Trophoblast cell (in vitro differentiated cells and primary cell): ENCODE results near the gene ADGRA3.
A peak's percentile ranks its signal among the peaks of the same experiment; 100 is the strongest.

Source experiments
- DNase-seq, 2 donors: peaks; one replicate each; pipeline ENCODE4 v3.0.0-alpha.2; 2016
- H2AFZ ChIP-seq: 2 replicates; pipeline ENCODE4 v1.6.1; 2013; ENCODE audit warnings: low read length, moderate library complexity, mild to moderate bottlenecking; ENCODE audit not compliant: insufficient read depth, poor library complexity
- H2AK5ac ChIP-seq: 2 replicates; pipeline ENCODE4 v1.6.1; 2013; ENCODE audit warnings: mild to moderate bottlenecking, low read length
- H2BK120ac ChIP-seq: 2 replicates; pipeline ENCODE4 v1.6.1; 2013; ENCODE audit warnings: low read length, mild to moderate bottlenecking, moderate library complexity; ENCODE audit not compliant: insufficient read depth, poor library complexity
- H2BK12ac ChIP-seq: 2 replicates; pipeline ENCODE4 v1.6.1; 2013; ENCODE audit warnings: mild to moderate bottlenecking, low read length, moderate library complexity
- H2BK5ac ChIP-seq: 2 replicates; pipeline ENCODE4 v1.6.1; 2013; ENCODE audit warnings: low read length, low read depth, moderate library complexity, mild to moderate bottlenecking; ENCODE audit not compliant: poor library complexity
- H3K14ac ChIP-seq: 2 replicates; pipeline ENCODE4 v1.6.1; 2013; ENCODE audit warnings: mild to moderate bottlenecking, low read length
- H3K18ac ChIP-seq: 2 replicates; pipeline ENCODE4 v1.6.1; 2013; ENCODE audit warnings: mild to moderate bottlenecking, low read length
- H3K23ac ChIP-seq: 2 replicates; pipeline ENCODE4 v1.6.1; 2013; ENCODE audit warnings: low read length
- H3K27ac ChIP-seq: 2 replicates; pipeline ENCODE4 v1.5.1; 2013; ENCODE audit warnings: low read depth, mild to moderate bottlenecking, inconsistent platforms, low read length, moderate library complexity
- H3K27me3 ChIP-seq: 2 replicates; pipeline ENCODE4 v1.6.1; 2013; ENCODE audit warnings: inconsistent platforms, mild to moderate bottlenecking, low read length, moderate library complexity; ENCODE audit not compliant: insufficient read depth
- H3K36me3 ChIP-seq, 2 experiments: 1 replicate in 1 of 2; 2 replicates in 1 of 2; pipeline ENCODE4 v1.6.1; 2013; ENCODE audit warnings: low read length in 2 of 2, mild to moderate bottlenecking in 2 of 2, moderate library complexity in 1 of 2; ENCODE audit not compliant: insufficient read depth in 2 of 2, control insufficient read depth in 1 of 2
- H3K4ac ChIP-seq: 2 replicates; pipeline ENCODE4 v1.6.1; 2013; ENCODE audit warnings: low read depth, mild to moderate bottlenecking, low read length, moderate library complexity
- H3K4me1 ChIP-seq, 2 experiments: 1 replicate in 1 of 2; 2 replicates in 1 of 2; pipeline ENCODE4 v1.6.1; 2013; ENCODE audit warnings: low read length in 2 of 2, mild to moderate bottlenecking in 2 of 2, moderate library complexity in 1 of 2; ENCODE audit not compliant: insufficient read depth in 2 of 2, control insufficient read depth in 1 of 2
- H3K4me2 ChIP-seq: 2 replicates; pipeline ENCODE4 v1.6.1; 2013; ENCODE audit warnings: inconsistent platforms, mild to moderate bottlenecking, low read length, moderate library complexity
- H3K4me3 ChIP-seq: 2 replicates; pipeline ENCODE4 v1.5.1; 2013; ENCODE audit warnings: mild to moderate bottlenecking, low read depth, low read length, inconsistent platforms
- H3K79me1 ChIP-seq: one replicate; pipeline ENCODE4 v1.6.1; 2013; ENCODE audit warnings: low read length
- H3K79me2 ChIP-seq: 2 replicates; pipeline ENCODE4 v1.6.1; 2013; ENCODE audit warnings: low read length, mild to moderate bottlenecking; ENCODE audit not compliant: control insufficient read depth, insufficient read depth, poor library complexity
- H3K9ac ChIP-seq: 2 replicates; pipeline ENCODE4 v1.6.1; 2013; ENCODE audit warnings: mild to moderate bottlenecking, low read length
- H3K9me3 ChIP-seq: 2 replicates; pipeline ENCODE4 v1.6.1; 2013; ENCODE audit warnings: low read depth, mild to moderate bottlenecking, control low read depth, inconsistent platforms, low read length; ENCODE audit not compliant: insufficient read depth
- H4K12ac ChIP-seq: 2 replicates; pipeline ENCODE4 v1.6.1; 2013; ENCODE audit warnings: low read depth, mild to moderate bottlenecking, low read length, moderate library complexity
- H4K8ac ChIP-seq: 2 replicates; pipeline ENCODE4 v1.6.1; 2013; ENCODE audit warnings: low read depth, mild to moderate bottlenecking, low read length, moderate library complexity
- H4K91ac ChIP-seq: one replicate; pipeline ENCODE4 v1.6.1; 2013; ENCODE audit warnings: low read depth, mild to moderate bottlenecking, low read length, moderate library complexity
- WGBS: extraction: QIAGEN DNeasy Blood & Tissue Kit; methylation state at CpG from one replicate; pipeline ENCODE4 v1.1.7; 2013; ENCODE audit warnings: missing lambda C conversion rate; ENCODE audit not compliant: insufficient read length, insufficient coverage; ENCODE audit errors: extremely low coverage; 5-methylcytosine and 5-hydroxymethylcytosine counted together

The ADGRA3 gene

DNA sequence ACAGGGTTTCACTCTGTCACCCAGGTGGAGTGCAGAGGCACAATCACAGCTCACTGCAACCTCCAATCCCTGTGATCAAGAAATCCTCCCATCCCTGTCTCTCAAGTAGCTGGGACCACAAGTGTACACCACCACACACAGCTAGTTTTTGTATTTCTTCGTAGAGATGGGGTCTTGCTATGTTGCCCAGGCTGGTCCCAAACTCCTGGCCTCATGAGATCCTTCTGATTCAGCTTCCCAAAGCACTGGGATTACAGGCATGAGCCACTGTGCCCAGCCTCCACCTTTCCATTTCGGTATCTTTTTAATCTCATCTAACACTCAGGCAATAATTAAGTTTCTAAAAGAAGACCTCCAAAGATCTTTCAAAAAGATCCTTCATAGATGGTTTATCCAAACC is 22.9 kb downstream of the ADGRA3 start:
- H2BK120ac ChIP-seq = no peak overlapping the region
- no peaks in the 10 kb centered on the region for H3K9me3 ChIP-seq
- H2BK5ac ChIP-seq = no peak overlapping the region
- H3K27ac ChIP-seq = no peak overlapping the region
- no peak overlapping the region for H3K18ac ChIP-seq
- H3K4me2 ChIP-seq = no peak overlapping the region
- no peak overlapping the region for H2AFZ ChIP-seq
- H3K79me1 ChIP-seq = no peaks in the 10 kb centered on the region
- H2BK12ac ChIP-seq = no peak overlapping the region
- H3K36me3 ChIP-seq = no peaks in the 10 kb centered on the region
- H2AK5ac ChIP-seq = no peak overlapping the region
- no peak overlapping the region for H4K12ac ChIP-seq
- no peak overlapping the region for H4K8ac ChIP-seq
- H3K9ac ChIP-seq = no peak overlapping the region
- no peaks in the 10 kb centered on the region for H3K79me2 ChIP-seq
- no peak overlapping the region for H3K4me3 ChIP-seq
- H4K91ac ChIP-seq = no peak overlapping the region
- no peak for DNase-seq
- H3K27me3 ChIP-seq = no peaks in the 10 kb centered on the region
- peaks cover 0 to 3% of the 10 kb centered on the region in 2 experiments for H3K4me1 ChIP-seq
- WGBS = no CpG with 5 or more reads among the region's 2 CpGs
- H3K4ac ChIP-seq = no peak overlapping the region
- H3K23ac ChIP-seq = no peak overlapping the region
- H3K14ac ChIP-seq = no peak overlapping the region

DNA sequence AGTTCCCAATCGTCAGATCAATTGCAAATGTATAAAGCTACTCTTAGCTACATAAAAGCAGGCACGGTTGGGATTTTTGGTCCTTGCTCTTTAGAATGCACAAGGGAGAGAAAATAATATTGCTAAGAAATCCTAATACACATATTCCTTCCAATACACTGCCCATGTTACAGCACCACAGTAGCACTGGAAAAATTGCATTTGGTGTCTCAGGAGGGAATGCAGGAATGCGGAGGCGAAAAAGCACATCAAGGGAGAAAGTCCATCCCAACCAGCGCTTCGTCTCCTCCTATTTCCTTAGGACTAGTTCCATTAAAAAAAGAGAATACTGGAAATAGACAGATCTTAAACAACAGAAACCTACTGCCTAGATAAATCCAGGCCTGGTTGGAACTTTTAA is 23.9 kb downstream of the ADGRA3 start:
- H3K18ac ChIP-seq = no peak overlapping the region
- H4K8ac ChIP-seq = no peak overlapping the region
- H3K4me3 ChIP-seq = no peak overlapping the region
- no peaks in the 10 kb centered on the region for H3K79me2 ChIP-seq
- no peak overlapping the region for H3K4me2 ChIP-seq
- no peak overlapping the region for H3K4ac ChIP-seq
- H2BK120ac ChIP-seq = no peak overlapping the region
- peaks cover 0 to 6% of the 10 kb centered on the region in 2 experiments for H3K4me1 ChIP-seq
- H4K91ac ChIP-seq = no peak overlapping the region
- DNase-seq = no peak
- H3K14ac ChIP-seq = no peak overlapping the region
- H3K9me3 ChIP-seq = no peaks in the 10 kb centered on the region
- H2AK5ac ChIP-seq = no peak overlapping the region
- no peak overlapping the region for H2BK5ac ChIP-seq
- no peaks in the 10 kb centered on the region for H3K27me3 ChIP-seq
- H4K12ac ChIP-seq = no peak overlapping the region
- H3K23ac ChIP-seq = no peak overlapping the region
- no peak overlapping the region for H2AFZ ChIP-seq
- no peaks in the 10 kb centered on the region for H3K36me3 ChIP-seq
- no peak overlapping the region for H2BK12ac ChIP-seq
- no peak overlapping the region for H3K9ac ChIP-seq
- no CpG with 5 or more reads among the region's 6 CpGs for WGBS
- H3K27ac ChIP-seq = no peak overlapping the region
- H3K79me1 ChIP-seq = no peaks in the 10 kb centered on the region

DNA sequence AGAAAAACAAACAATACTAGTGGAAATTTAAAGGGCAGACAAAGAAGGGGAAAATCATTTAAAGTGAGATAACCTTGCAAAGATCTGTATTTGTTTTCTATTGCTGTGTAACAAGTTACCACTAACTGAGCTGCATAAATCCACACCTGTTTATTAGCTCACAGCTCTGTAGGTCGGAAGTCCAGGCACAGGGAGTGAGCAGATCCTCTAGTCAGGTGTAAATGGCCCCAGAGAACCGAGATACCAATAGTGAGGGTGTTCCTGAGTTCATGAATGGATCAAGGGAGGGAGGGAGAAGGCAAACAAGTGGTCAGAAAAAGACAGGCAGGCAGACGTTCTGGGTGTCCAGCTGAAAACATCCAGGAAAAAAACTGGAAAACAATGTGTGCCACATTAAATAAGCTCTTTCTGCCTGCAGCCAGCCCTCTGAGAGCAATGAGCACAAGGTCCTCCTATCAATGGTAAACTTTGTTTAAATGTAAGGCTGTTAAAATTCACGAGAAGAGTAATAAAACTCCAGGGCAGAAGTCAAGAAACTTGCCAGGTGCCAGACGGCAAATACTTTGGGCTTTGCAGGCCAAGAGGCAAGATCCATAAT is 25.0 kb downstream of the ADGRA3 start:
- Histone ChIP-seq H3K79me2 (no peaks in the 10 kb centered on the region), H4K8ac (no peak overlapping the region), H4K91ac (no peak overlapping the region), H3K79me1 (no peaks in the 10 kb centered on the region), H3K9me3 (no peaks in the 10 kb centered on the region), H3K23ac (peak overlapping the region; percentile 81), H3K4me2 (no peak overlapping the region), H2BK12ac (no peak overlapping the region), H3K4me1 (peaks cover 0 to 6% of the 10 kb centered on the region in 2 experiments), H3K4ac (no peak overlapping the region), H3K14ac (no peak overlapping the region), H2AK5ac (no peak overlapping the region), H4K12ac (no peak overlapping the region), H2BK5ac (no peak overlapping the region), H3K27ac (no peak overlapping the region), H3K4me3 (no peak overlapping the region), H3K18ac (no peak overlapping the region), H2BK120ac (no peak overlapping the region), H3K36me3 (no peaks in the 10 kb centered on the region), H3K27me3 (no peaks in the 10 kb centered on the region), H3K9ac (no peak overlapping the region), H2AFZ (no peak overlapping the region)
- no peak for DNase-seq
- WGBS = no CpG with 5 or more reads among the region's 5 CpGs

DNA sequence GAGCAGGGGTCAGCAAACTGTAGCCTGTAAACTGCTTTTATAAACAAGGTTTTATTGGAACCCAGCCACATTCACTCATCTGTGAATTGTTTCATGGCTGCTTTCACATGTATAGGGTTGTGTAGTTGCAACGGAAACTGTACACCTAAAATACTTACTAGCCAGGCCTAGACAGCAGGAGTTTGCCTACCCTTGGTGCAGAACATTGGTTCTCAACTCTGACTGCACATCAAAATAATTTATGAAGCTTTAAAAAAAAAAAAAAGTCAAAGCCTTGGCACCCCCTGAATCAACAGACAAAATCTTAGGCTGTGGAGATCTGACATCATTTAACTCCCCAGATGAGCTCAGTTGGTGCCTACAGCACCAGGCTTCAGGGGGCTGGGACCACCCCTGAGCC is 27.8 kb downstream of the ADGRA3 start:
- Histone ChIP-seq H3K4me3 (no peak overlapping the region), H3K9me3 (no peaks in the 10 kb centered on the region), H4K8ac (no peak overlapping the region), H3K14ac (no peak overlapping the region), H2BK5ac (no peak overlapping the region), H2AFZ (no peak overlapping the region), H4K12ac (no peak overlapping the region), H2AK5ac (no peak overlapping the region), H3K79me1 (no peaks in the 10 kb centered on the region), H3K18ac (no peak overlapping the region), H2BK120ac (no peak overlapping the region), H3K36me3 (no peaks in the 10 kb centered on the region), H3K4ac (no peak overlapping the region), H3K27ac (no peak overlapping the region), H3K9ac (no peak overlapping the region), H4K91ac (no peak overlapping the region), H3K4me2 (no peak overlapping the region), H3K4me1 (peaks cover under 1 to 6% of the 10 kb centered on the region in 2 experiments), H3K79me2 (no peaks in the 10 kb centered on the region), H2BK12ac (no peak overlapping the region), H3K27me3 (no peaks in the 10 kb centered on the region), H3K23ac (no peak overlapping the region)
- no peak for DNase-seq
- no CpG with 5 or more reads among the region's 1 CpG for WGBS
